G401.6 (cell line): ENCODE data around the gene SETD1A.

Source experiments
- FAIRE-seq: peaks from 2 replicates; lab custom pipeline; 2012; peaks lifted over from hg19 to GRCh38; lab: Jason Lieb, UNC

Gene SETD1A

GRCh38 chr16:30982548-30983288 lies 25.2 kb downstream of the SETD1A start:
- no peak for FAIRE-seq

GRCh38 chr16:30983289-30983889 lies 25.8 kb downstream of the SETD1A start:
- FAIRE-seq, result no peak

- FAIRE-seq, result no peak
These were observed 26.5 kb downstream of the SETD1A start for GRCh38 chr16:30983898-30984610.

GRCh38 chr16:30984669-30985400 lies 27.3 kb downstream of the SETD1A start, which contains the start of gene HSD3B7:
Gene HSD3B7, plus strand, starts transcription at chr16:30985207. Its CDS starts 452 bp downstream, at chr16:30985659.
- peak; percentile 83 for FAIRE-seq

GRCh38 chr16:30985401-30986128 lies 28.0 kb downstream of the SETD1A start:
- FAIRE-seq, result no peak

GRCh38 chr16:30986129-30986991 lies 28.8 kb downstream of the SETD1A start:
- no peak for FAIRE-seq

- FAIRE-seq, result no peak
These were observed 30.1 kb downstream of the SETD1A start for GRCh38 chr16:30987581-30988190.

GRCh38 chr16:30989469-30990047 lies 32.0 kb downstream of the SETD1A start:
- no peak for FAIRE-seq

GRCh38 chr16:30990105-30990504 lies 32.6 kb downstream of the SETD1A start:
- FAIRE-seq, result no peak

- FAIRE-seq, result no peak
These were observed 33.5 kb downstream of the SETD1A start for GRCh38 chr16:30991052-30991451.

- no peak for FAIRE-seq
These were observed 34.8 kb downstream of the SETD1A start for GRCh38 chr16:30992276-30992780.

GRCh38 chr16:30992931-30993816 lies 35.6 kb downstream of the SETD1A start:
- FAIRE-seq, result no peak

- no peak for FAIRE-seq
These were observed 38.4 kb downstream of the SETD1A start for GRCh38 chr16:30995927-30996323.

- FAIRE-seq, result no peak
These were observed 38.9 kb downstream of the SETD1A start for GRCh38 chr16:30996324-30996984.

GRCh38 chr16:30996985-30997724 lies 39.6 kb downstream of the SETD1A start:
- FAIRE-seq, result no peak

- peak; percentile 93 for FAIRE-seq
These were observed 40.5 kb downstream of the SETD1A start for GRCh38 chr16:30997725-30998711.
